ENCODE data around the gene EFNA5.

GRCh38 chr5:107426872-107427271, 243.9 kb downstream of the EFNA5 start:
- no peak for TF ChIP-seq POLR2A (IDR thresholded peaks at IDR 0.05; ENCODE audit: control extremely low read depth in 1 of 2, low read depth in 2 of 2, low read length in 2 of 2)
- TF ChIP-seq POLR2AphosphoS5 (IDR thresholded peaks at IDR 0.05; ENCODE audit: low read depth, low read length), result no peak
- TF ChIP-seq CTCF (IDR thresholded peaks at IDR 0.05; ENCODE audit: control extremely low read depth in 1 of 3, insufficient read depth in 1 of 3, low read depth in 1 of 3, low read length in 3 of 3), result no peak
- TF ChIP-seq CHD2 (IDR thresholded peaks at IDR 0.05; ENCODE audit: low read length), result no peak
- no peak for TF ChIP-seq PHF8 (conservative IDR thresholded peaks at IDR 0.05; ENCODE audit: low read depth, low read length)

All from H1 (cell line).